Suprapubic skin (tissue), 3 donors: ENCODE data around the gene C12orf42.

Source experiments
- CTCF ChIP-seq, 2 donors: fragments of 200-600 bp in 1 of 2; fragments of 450-650 bp in 1 of 2; sonication (generic) in 1 of 2; IDR thresholded peaks; one replicate each; pipeline ENCODE4 v1.5.1; 2016 to 2019; ENCODE audit warnings: antibody characterized with exemption in 2 of 2, mild to moderate bottlenecking in 1 of 2, moderate library complexity in 1 of 2
- POLR2A ChIP-seq, 2 donors: fragments of 450-650 bp; IDR thresholded peaks; one replicate each; pipeline ENCODE4 v1.6.1; 2017; ENCODE audit warnings: antibody characterized with exemption in 2 of 2, mild to moderate bottlenecking in 2 of 2, moderate library complexity in 2 of 2

GRCh38 chr12:103518899-103519298 lies 23.1 kb upstream of the C12orf42 start:
- TF ChIP-seq CTCF (IDR thresholded peaks at IDR 0.05) (no peak), POLR2A (IDR thresholded peaks at IDR 0.05) (no peak)
